Keratinocyte (primary cell): ENCODE data around the gene CPAMD8.

Source experiments
- EZH2 ChIP-seq: IDR thresholded peaks from one replicate; pipeline ENCODE4 v1.6.1; 2012; ENCODE audit warnings: inconsistent platforms, mild to moderate bottlenecking, low read length, moderate library complexity
- TF ChIP-seq, protein P1 (sequence below), 3 experiments: IDR thresholded peaks in 1 of 3; conservative IDR thresholded peaks in 1 of 3; optimal IDR thresholded peaks in 1 of 3; 2 replicates in 2 of 3; 3 replicates in 1 of 3; pipeline versions ENCODE3 to v1.5.1; 2011; ENCODE audit warnings: low read length in 3 of 3, mild to moderate bottlenecking in 3 of 3, moderate library complexity in 2 of 3, control low read depth in 1 of 3, inconsistent platforms in 1 of 3; ENCODE audit not compliant: insufficient read depth in 2 of 3; ENCODE audit errors: extremely low read depth in 1 of 3

DNA sequence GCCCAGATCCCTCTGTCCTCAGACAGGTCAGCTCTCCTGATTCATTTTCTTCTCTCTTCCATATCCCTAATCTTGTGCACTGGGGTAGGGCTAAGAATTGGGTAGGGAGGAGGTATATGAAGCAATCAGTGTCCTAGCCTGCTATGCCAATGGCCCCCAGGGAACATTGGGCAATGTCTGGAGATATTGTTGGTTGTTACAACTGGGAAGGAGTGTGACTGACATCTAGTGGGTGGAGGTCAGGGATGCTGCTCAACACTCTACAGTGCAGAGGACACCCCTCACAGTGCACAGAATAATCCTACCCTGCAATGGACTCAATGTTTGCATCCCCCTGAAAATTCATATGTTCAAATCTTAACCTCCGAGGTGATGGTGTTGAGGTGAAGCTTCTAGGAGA lies 57.5 kb downstream of the CPAMD8 start:
- TF ChIP-seq, protein P1, sequence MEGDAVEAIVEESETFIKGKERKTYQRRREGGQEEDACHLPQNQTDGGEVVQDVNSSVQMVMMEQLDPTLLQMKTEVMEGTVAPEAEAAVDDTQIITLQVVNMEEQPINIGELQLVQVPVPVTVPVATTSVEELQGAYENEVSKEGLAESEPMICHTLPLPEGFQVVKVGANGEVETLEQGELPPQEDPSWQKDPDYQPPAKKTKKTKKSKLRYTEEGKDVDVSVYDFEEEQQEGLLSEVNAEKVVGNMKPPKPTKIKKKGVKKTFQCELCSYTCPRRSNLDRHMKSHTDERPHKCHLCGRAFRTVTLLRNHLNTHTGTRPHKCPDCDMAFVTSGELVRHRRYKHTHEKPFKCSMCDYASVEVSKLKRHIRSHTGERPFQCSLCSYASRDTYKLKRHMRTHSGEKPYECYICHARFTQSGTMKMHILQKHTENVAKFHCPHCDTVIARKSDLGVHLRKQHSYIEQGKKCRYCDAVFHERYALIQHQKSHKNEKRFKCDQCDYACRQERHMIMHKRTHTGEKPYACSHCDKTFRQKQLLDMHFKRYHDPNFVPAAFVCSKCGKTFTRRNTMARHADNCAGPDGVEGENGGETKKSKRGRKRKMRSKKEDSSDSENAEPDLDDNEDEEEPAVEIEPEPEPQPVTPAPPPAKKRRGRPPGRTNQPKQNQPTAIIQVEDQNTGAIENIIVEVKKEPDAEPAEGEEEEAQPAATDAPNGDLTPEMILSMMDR (optimal IDR thresholded peaks at IDR 0.05 in 1 of 3, IDR thresholded peaks at IDR 0.05 in 1 of 3, conservative IDR thresholded peaks at IDR 0.05 in 1 of 3; ENCODE audit: extremely low read depth in 1 of 3, insufficient read depth in 2 of 3, low read length in 3 of 3) = peak; percentile 19 to 83 (median 81)
- TF ChIP-seq EZH2 = no peak
